HepG2 (cell line): ENCODE measurements around the gene ZMYM4. TPM values are rescaled to one million over a fixed set of nuclear protein-coding genes. Genes with fewer than 3 reads are reported as not detected.

Experiments
- ATAC-seq: fragments of 200-7000 bp; cut with Tn5 transposase; 3 replicates; pipeline ENCODE4 v1.9.1; 2020; ENCODE audit warnings: mild to moderate bottlenecking, moderate library complexity
- BruUV-seq: library from RNA; stranded (reverse); fragments of 400-500 nt; replicated peaks from 2 replicates; lab custom pipeline; 2021; lab: Mats Ljungman, UMichigan
- CTCF ChIA-PET: fragments of 300-600 bp; formaldehyde crosslinking; extraction: SDS; loops from one replicate; lab custom pipeline; 2021; ENCODE audit warnings: low total read pairs, inconsistent platforms, low intra/inter-chr PET ratio; lab: Yijun Ruan, JAX
- POLR2A ChIA-PET: fragments of 350-600 bp; sonication (Branson Sonifier 250); formaldehyde crosslinking; loops from one replicate; lab custom pipeline; 2020; ENCODE audit warnings: antibody characterized with exemption, inconsistent platforms; lab: Yijun Ruan, JAX
- DNase-seq: peaks from one replicate; pipeline ENCODE4 v3.0.0-alpha.2; 2015; ENCODE audit warnings: low spot score
- FAIRE-seq: peaks from 3 replicates; lab custom pipeline; 2011; peaks lifted over from hg19 to GRCh38; lab: Jason Lieb, UNC
- H2AFZ ChIP-seq: one replicate; pipeline ENCODE4 v1.6.1; 2011; ENCODE audit warnings: low read length, inconsistent platforms
- H3K27ac ChIP-seq: fragments of 300-600 bp; 3 replicates; pipeline ENCODE4 v1.8.0; 2011; ENCODE audit warnings: mixed run types, mild to moderate bottlenecking, mixed read lengths, low read length, inconsistent platforms; ENCODE audit not compliant: insufficient read depth; ENCODE audit errors: extremely low read length
- H3K27me3 ChIP-seq, 2 experiments: fragments of 200-600 bp in 1 of 2; 2 replicates in 1 of 2; 3 replicates in 1 of 2; pipeline versions ENCODE4 v1.6.0 to v1.8.0; 2011; ENCODE audit warnings: low read length in 2 of 2, mild to moderate bottlenecking in 2 of 2, moderate library complexity in 2 of 2, inconsistent platforms in 1 of 2; ENCODE audit not compliant: insufficient read depth in 2 of 2, control insufficient read depth in 1 of 2
- H3K36me3 ChIP-seq, 2 experiments: fragments of 200-600 bp in 1 of 2; replicated peaks in 1 of 2; 2 replicates in 1 of 2; 3 replicates in 1 of 2; pipeline versions ENCODE4 v1.5.1 to v1.8.0; 2011; ENCODE audit warnings: low read length in 2 of 2, inconsistent platforms in 1 of 2; ENCODE audit not compliant: insufficient read depth in 2 of 2, control insufficient read depth in 1 of 2
- H3K4me1 ChIP-seq: 2 replicates; pipeline ENCODE4 v1.5.1; 2012; ENCODE audit warnings: low read length, inconsistent platforms; ENCODE audit not compliant: insufficient read depth
- H3K4me2 ChIP-seq: 2 replicates; pipeline ENCODE4 v1.6.0; 2011; ENCODE audit warnings: low read depth, low read length, inconsistent platforms
- H3K4me3 ChIP-seq, 3 experiments: fragments of 200-600 bp in 1 of 3; sonication (generic), shearing (Covaris generic) in 1 of 3; replicated peaks in 1 of 3; 2 replicates each; pipeline ENCODE4 v1.5.1; 2011 to 2016; ENCODE audit warnings: low read length in 3 of 3, inconsistent platforms in 2 of 3, low read depth in 2 of 3, mild to moderate bottlenecking in 2 of 3, control low read depth in 1 of 3, mixed read lengths in 1 of 3; ENCODE audit not compliant: insufficient read depth in 1 of 3
- H3K79me2 ChIP-seq: one replicate; pipeline ENCODE4 v1.6.1; 2011; ENCODE audit warnings: low read length, inconsistent platforms; ENCODE audit not compliant: insufficient read depth
- H3K9ac ChIP-seq: 2 replicates; pipeline ENCODE4 v1.6.0; 2011; ENCODE audit warnings: mild to moderate bottlenecking, low read depth, low read length, inconsistent platforms; ENCODE audit not compliant: insufficient read depth
- H3K9me3 ChIP-seq: 2 replicates; pipeline ENCODE4 v1.5.1; 2012; ENCODE audit warnings: mild to moderate bottlenecking, low read length
- H4K20me1 ChIP-seq: 2 replicates; pipeline ENCODE4 v1.6.0; 2011; ENCODE audit warnings: inconsistent platforms, mild to moderate bottlenecking, low read length, moderate library complexity; ENCODE audit not compliant: insufficient read depth
- EZH2 ChIP-seq: conservative IDR thresholded peaks from 2 replicates; pipeline ENCODE4 v1.6.1; 2012; ENCODE audit warnings: mild to moderate bottlenecking, low read depth, low read length, moderate library complexity
- FOXA1 ChIP-seq, 2 experiments: fragments of 450-650 bp in 1 of 2; sonication (generic) in 1 of 2; formaldehyde crosslinking in 1 of 2; IDR thresholded peaks; 2 replicates each; pipeline versions ENCODE4 v1.4.0 to v1.6.1; 2016 to 2020; ENCODE audit warnings: missing genetic modification reagents in 1 of 2
- HNF4A ChIP-seq: sonication (generic); formaldehyde crosslinking; IDR thresholded peaks from 2 replicates; pipeline ENCODE4 v1.4.0; 2020; ENCODE audit warnings: missing genetic modification reagents
- HOXA9 ChIP-seq: sonication (generic); formaldehyde crosslinking; IDR thresholded peaks from 2 replicates; pipeline ENCODE4 v1.8.1; 2022; ENCODE audit warnings: missing genetic modification reagents, mild to moderate bottlenecking, moderate library complexity, borderline replicate concordance
- KLF11 ChIP-seq: IDR thresholded peaks from 2 replicates; pipeline ENCODE4 v1.6.1; 2016; ENCODE audit warnings: missing compliant biosample characterization
- KLF15 ChIP-seq: sonication (generic); formaldehyde crosslinking; IDR thresholded peaks from 2 replicates; pipeline ENCODE4 v1.8.1; 2023; ENCODE audit warnings: borderline replicate concordance, mild to moderate bottlenecking, inconsistent platforms, missing genetic modification reagents, mixed read lengths
- MEIS1 ChIP-seq: sonication (generic); formaldehyde crosslinking; IDR thresholded peaks from 2 replicates; pipeline ENCODE4 v1.9.0; 2021; ENCODE audit warnings: mild to moderate bottlenecking, missing genetic modification reagents, moderate library complexity, borderline replicate concordance
- PHB2 ChIP-seq: fragments of 450-650 bp; IDR thresholded peaks from 2 replicates; pipeline ENCODE4 v1.6.1; 2018; ENCODE audit not compliant: partially characterized antibody
- SRSF4 ChIP-seq: fragments of 200-400 bp; formaldehyde crosslinking; IDR thresholded peaks from one replicate; pipeline ENCODE4 v1.6.1; 2018; ENCODE audit warnings: mild to moderate bottlenecking, low read depth, low read length, moderate library complexity; ENCODE audit not compliant: poor library complexity, severe bottlenecking
- ZNF619 ChIP-seq: sonication (generic); formaldehyde crosslinking; IDR thresholded peaks from 2 replicates; pipeline ENCODE4 v1.4.0; 2020; ENCODE audit warnings: mild to moderate bottlenecking, missing genetic modification reagents
- ZNF713 ChIP-seq: sonication (generic); formaldehyde crosslinking; IDR thresholded peaks from 2 replicates; pipeline ENCODE4 v1.4.0; 2020; ENCODE audit warnings: mild to moderate bottlenecking, missing genetic modification reagents
- ZNF883 ChIP-seq: sonication (generic); formaldehyde crosslinking; IDR thresholded peaks from 2 replicates; pipeline ENCODE4 v1.5.1; 2020; ENCODE audit warnings: mild to moderate bottlenecking, missing genetic modification reagents; ENCODE audit errors: not compliant biosample characterization
- WGBS: methylation state at CpG from one replicate; pipeline ENCODE4 v1.1.6; 2017; ENCODE audit warnings: low lambda C conversion rate; 5-methylcytosine and 5-hydroxymethylcytosine counted together
- in situ Hi-C: cut with HindIII; loops from 2 replicates; pipeline ENCODE4 v1.10.0; 2017; ENCODE audit warnings: low pct_unique_long_range_greater_than_20kb; ENCODE audit not compliant: extremely low pct_ligation_motif_present
- intact Hi-C: fragments of 100-400 bp; cut with micrococcal nuclease; formaldehyde crosslinking; loops from one replicate; pipeline ENCODE4 v1.10.0; 2022; ENCODE audit not compliant: unreplicated experiment
- polyA plus RNA-seq, 8 experiments: library from polyadenylated mRNA; depleted of rRNA in 3 of 8; stranded (reverse) in 7 of 8; unstranded in 1 of 8; fragments of >200 nt; fragmentation: Illumina TruSeq in 4 of 8; extraction: Trizol in 4 of 8; gene quantifications; 2 replicates each; pipeline versions ENCODE4 v1.2.1 to v1.2.3, GENCODE V29; 2011 to 2016; ENCODE audit warnings: low read depth in 4 of 8, missing spikeins in 1 of 8, mixed read lengths in 1 of 8; ENCODE audit not compliant: insufficient read depth in 1 of 8
- total RNA-seq, 5 experiments: library from RNA; depleted of rRNA; stranded (reverse); fragments of >200 nt; fragmentation: Illumina TruSeq; extraction: Trizol; gene quantifications; 2 replicates each; pipeline ENCODE4 v1.2.3, GENCODE V29; 2016; ENCODE audit warnings: low read depth in 1 of 5
- TF ChIP-seq, protein P1 (sequence below): sonication (generic); formaldehyde crosslinking; IDR thresholded peaks from 2 replicates; pipeline ENCODE4 v1.4.0; 2020; ENCODE audit warnings: mild to moderate bottlenecking, missing genetic modification reagents

ZMYM4 gene
- total and polyA plus RNA-seq, 2 of the 13 experiments (the other 11 are each of a cell fraction or from before 2014, with no cell fraction given) = 13.9 to 37.6 TPM

DNA sequence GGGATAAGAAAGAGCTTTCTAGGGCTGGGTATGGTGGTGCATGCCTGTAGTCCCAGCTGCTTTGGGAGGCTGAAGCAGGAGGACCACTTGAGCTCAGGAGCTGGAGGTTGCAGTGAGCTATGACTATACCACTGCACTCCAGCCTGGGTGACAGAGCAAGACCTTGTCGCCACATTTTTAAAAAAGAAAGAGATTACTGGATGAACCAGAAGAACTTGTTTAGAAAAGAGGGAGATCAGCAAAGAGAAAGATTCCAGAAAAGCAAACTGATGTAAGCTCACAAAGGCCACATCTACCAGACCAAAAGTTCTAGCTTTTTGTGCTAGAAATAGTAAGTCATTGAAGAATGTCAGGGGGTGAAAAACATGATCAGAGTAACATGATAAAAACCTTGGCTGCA is 171.1 kb downstream of the ZMYM4 start:
- intact Hi-C loops = no loop called here
- CTCF ChIA-PET = no interaction called here
- no peaks in the 10 kb centered on the region for H3K27me3 ChIP-seq
- no TSS peak for BruUV-seq
- no peaks in the 10 kb centered on the region for H4K20me1 ChIP-seq
- FAIRE-seq (no peak), ATAC-seq (no peak), DNase-seq (no peak)
- WGBS = 100% methylated on average over 1 of the region's 1 CpG
- H3K4me1 ChIP-seq = peaks cover 9% of the 10 kb centered on the region
- H3K4me2 ChIP-seq = no peak overlapping the region
- H3K4me3 ChIP-seq = no peak overlapping the region
- no peaks in the 10 kb centered on the region for H3K9me3 ChIP-seq
- no peaks in the 10 kb centered on the region for H3K79me2 ChIP-seq
- H2AFZ ChIP-seq = no peak overlapping the region
- peaks cover 27 to 75% of the 10 kb centered on the region in 2 experiments for H3K36me3 ChIP-seq
- POLR2A ChIA-PET = no interaction called here
- H3K9ac ChIP-seq = no peak overlapping the region
- TF ChIP-seq ZNF619 (CRISPR knock-in tag) (no peak), EZH2 (no peak), ZNF713 (CRISPR knock-in tag) (no peak), PHB2 (no peak), KLF15 (CRISPR knock-in tag) (no peak), ZNF883 (CRISPR knock-in tag) (no peak), HNF4A (CRISPR knock-in tag) (no peak), KLF11 (CRISPR knock-in tag) (no peak), HOXA9 (no peak), SRSF4 (no peak), FOXA1 (IDR thresholded peaks at IDR 0.05) (no peak), FOXA1 (CRISPR knock-in tag; IDR thresholded peaks at IDR 0.05) (no peak), MEIS1 (no peak)
- TF ChIP-seq, protein P1, sequence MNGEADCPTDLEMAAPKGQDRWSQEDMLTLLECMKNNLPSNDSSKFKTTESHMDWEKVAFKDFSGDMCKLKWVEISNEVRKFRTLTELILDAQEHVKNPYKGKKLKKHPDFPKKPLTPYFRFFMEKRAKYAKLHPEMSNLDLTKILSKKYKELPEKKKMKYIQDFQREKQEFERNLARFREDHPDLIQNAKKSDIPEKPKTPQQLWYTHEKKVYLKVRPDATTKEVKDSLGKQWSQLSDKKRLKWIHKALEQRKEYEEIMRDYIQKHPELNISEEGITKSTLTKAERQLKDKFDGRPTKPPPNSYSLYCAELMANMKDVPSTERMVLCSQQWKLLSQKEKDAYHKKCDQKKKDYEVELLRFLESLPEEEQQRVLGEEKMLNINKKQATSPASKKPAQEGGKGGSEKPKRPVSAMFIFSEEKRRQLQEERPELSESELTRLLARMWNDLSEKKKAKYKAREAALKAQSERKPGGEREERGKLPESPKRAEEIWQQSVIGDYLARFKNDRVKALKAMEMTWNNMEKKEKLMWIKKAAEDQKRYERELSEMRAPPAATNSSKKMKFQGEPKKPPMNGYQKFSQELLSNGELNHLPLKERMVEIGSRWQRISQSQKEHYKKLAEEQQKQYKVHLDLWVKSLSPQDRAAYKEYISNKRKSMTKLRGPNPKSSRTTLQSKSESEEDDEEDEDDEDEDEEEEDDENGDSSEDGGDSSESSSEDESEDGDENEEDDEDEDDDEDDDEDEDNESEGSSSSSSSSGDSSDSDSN (CRISPR knock-in tag) = no peak
- in situ Hi-C loops = loop anchor here (10.0 to 25.0 kb wide), 2 partner anchors 105 to 298 kb away; no protein-coding TSS in a partner anchor
- no peak overlapping the region for H3K27ac ChIP-seq
